Measurements from ENCODE around the gene SMIM24. TPM values are rescaled to one million over a fixed set of nuclear protein-coding genes. Genes with fewer than 3 reads are reported as not detected.
"Not testable (repeated sequence)": the region's sequence is repeated elsewhere in the genome, so short reads cannot be mapped to it uniquely, and the experiment has no call there.

Gene SMIM24
- total RNA-seq, 2 experiments from 2014 or later = not detected

- TF ChIP-seq CTCF (IDR thresholded peaks at IDR 0.05) = no peak
- H3K27ac ChIP-seq (ENCODE audit: low read depth in 1 of 2, low read length in 2 of 2) = no peak overlapping the region
- no peaks in the 10 kb centered on the region for H3K9me3 ChIP-seq (ENCODE audit: control insufficient read depth in 1 of 2, insufficient read depth in 1 of 2, low read length in 2 of 2)
- CTCF ChIA-PET = no interaction called here
- POLR2A ChIA-PET = no interaction called here
- ATAC-seq (ENCODE audit: poor library complexity) (no peak), DNase-seq (no peak)
- peaks cover 3% of the 10 kb centered on the region for H3K4me1 ChIP-seq (ENCODE audit: insufficient read depth, low read length)
- H3K9me3 Mint-ChIP-seq = no peaks in the 10 kb centered on the region
- no peaks in the 10 kb centered on the region for H3K27me3 ChIP-seq (ENCODE audit: control insufficient read depth in 1 of 2, insufficient read depth in 2 of 2, low read length in 2 of 2)
- no peak overlapping the region for H3K27ac Mint-ChIP-seq
- no peak overlapping the region for H3K4me3 Mint-ChIP-seq
- H3K4me1 Mint-ChIP-seq (ENCODE audit: low read depth) = no peaks in the 10 kb centered on the region
- intact Hi-C loops (cut with DNase I, micrococcal nuclease) = no loop called here
- H3K36me3 ChIP-seq (ENCODE audit: insufficient read depth, low read length) = peaks cover 56% of the 10 kb centered on the region
- H3K36me3 Mint-ChIP-seq (ENCODE audit: low read depth) = peaks cover 21% of the 10 kb centered on the region
- H3K4me3 ChIP-seq (ENCODE audit: low read length) = no peak overlapping the region
- H3K27me3 Mint-ChIP-seq = no peaks in the 10 kb centered on the region
Observed at GRCh38 chr19:3453840-3454239, 26.5 kb downstream of the SMIM24 start.

GRCh38 chr19:3452942-3453214 is 27.4 kb downstream of the SMIM24 start:
- H3K4me1 ChIP-seq (ENCODE audit: insufficient read depth, low read length); CTCF ChIA-PET; H3K9me3 ChIP-seq (ENCODE audit: control insufficient read depth in 1 of 2, insufficient read depth in 1 of 2, low read length in 2 of 2); POLR2A ChIA-PET; H3K4me3 Mint-ChIP-seq; H3K9me3 Mint-ChIP-seq; H3K4me1 Mint-ChIP-seq (ENCODE audit: low read depth); H3K27ac ChIP-seq (ENCODE audit: low read depth in 1 of 2, low read length in 2 of 2); H3K27me3 ChIP-seq (ENCODE audit: control insufficient read depth in 1 of 2, insufficient read depth in 2 of 2, low read length in 2 of 2); ATAC-seq (ENCODE audit: poor library complexity); H3K27me3 Mint-ChIP-seq; H3K27ac Mint-ChIP-seq; intact Hi-C loops (cut with DNase I, micrococcal nuclease); DNase-seq; H3K4me3 ChIP-seq (ENCODE audit: low read length): not testable (repeated sequence)
- peaks cover 61% of the 10 kb centered on the region for H3K36me3 ChIP-seq (ENCODE audit: insufficient read depth, low read length)
- peaks cover 21% of the 10 kb centered on the region for H3K36me3 Mint-ChIP-seq (ENCODE audit: low read depth)

GRCh38 chr19:3452171-3452941 is 28.0 kb downstream of the SMIM24 start:
- ATAC-seq (ENCODE audit: poor library complexity) (no peak), DNase-seq (no peak)
- intact Hi-C loops (cut with DNase I, micrococcal nuclease) = no loop called here
- H3K9me3 Mint-ChIP-seq = no peaks in the 10 kb centered on the region
- Histone ChIP-seq H3K4me1 (ENCODE audit: insufficient read depth, low read length) (no peaks in the 10 kb centered on the region), H3K36me3 (ENCODE audit: insufficient read depth, low read length) (peaks cover 59% of the 10 kb centered on the region), H3K9me3 (ENCODE audit: control insufficient read depth in 1 of 2, insufficient read depth in 1 of 2, low read length in 2 of 2) (no peaks in the 10 kb centered on the region), H3K27ac (ENCODE audit: low read depth in 1 of 2, low read length in 2 of 2) (no peak overlapping the region), H3K4me3 (ENCODE audit: low read length) (no peak overlapping the region), H3K27me3 (ENCODE audit: control insufficient read depth in 1 of 2, insufficient read depth in 2 of 2, low read length in 2 of 2) (no peaks in the 10 kb centered on the region)
- H3K36me3 Mint-ChIP-seq (ENCODE audit: low read depth) = peaks cover 21% of the 10 kb centered on the region
- POLR2A ChIA-PET = no interaction called here
- no peak overlapping the region for H3K4me3 Mint-ChIP-seq
- no peaks in the 10 kb centered on the region for H3K27me3 Mint-ChIP-seq
- H3K27ac Mint-ChIP-seq = no peak overlapping the region
- TF ChIP-seq CTCF (IDR thresholded peaks at IDR 0.05) = no peak
- CTCF ChIA-PET = interaction anchor here (0.6 kb wide), 1 partner anchor 181 kb away, joined by 3 read pairs; no protein-coding TSS in a partner anchor
- H3K4me1 Mint-ChIP-seq (ENCODE audit: low read depth) = no peaks in the 10 kb centered on the region

- Mint-ChIP-seq H3K36me3 (ENCODE audit: low read depth) (peaks cover 21% of the 10 kb centered on the region), H3K9me3 (no peaks in the 10 kb centered on the region), H3K27me3 (no peaks in the 10 kb centered on the region), H3K4me1 (ENCODE audit: low read depth) (no peaks in the 10 kb centered on the region), H3K27ac (no peak overlapping the region), H3K4me3 (no peak overlapping the region)
- no peak for ATAC-seq (ENCODE audit: poor library complexity)
- POLR2A ChIA-PET = no interaction called here
- no peak overlapping the region for H3K4me3 ChIP-seq (ENCODE audit: low read length)
- no peaks in the 10 kb centered on the region for H3K27me3 ChIP-seq (ENCODE audit: control insufficient read depth in 1 of 2, insufficient read depth in 2 of 2, low read length in 2 of 2)
- no peak overlapping the region for H3K27ac ChIP-seq (ENCODE audit: low read depth in 1 of 2, low read length in 2 of 2)
- CTCF ChIA-PET = interaction anchor here (0.6 kb wide), 1 partner anchor 180 kb away, joined by 3 read pairs; no protein-coding TSS in a partner anchor
- intact Hi-C loops (cut with DNase I, micrococcal nuclease) = no loop called here
- DNase-seq = no peak
- H3K4me1 ChIP-seq (ENCODE audit: insufficient read depth, low read length) = no peaks in the 10 kb centered on the region
- no peaks in the 10 kb centered on the region for H3K9me3 ChIP-seq (ENCODE audit: control insufficient read depth in 1 of 2, insufficient read depth in 1 of 2, low read length in 2 of 2)
- H3K36me3 ChIP-seq (ENCODE audit: insufficient read depth, low read length) = peaks cover 52% of the 10 kb centered on the region
- TF ChIP-seq CTCF (IDR thresholded peaks at IDR 0.05) = no peak
Observed at GRCh38 chr19:3451451-3451866, 28.9 kb downstream of the SMIM24 start.
